HG02852 (cell line): Measurements from ENCODE around the gene PDZK1IP1.

Source experiments
- ATAC-seq: cut with Tn5 transposase; IDR thresholded peaks from one replicate; pipeline ENCODE4 v1.9.1; 2021; ENCODE audit warnings: mild to moderate bottlenecking, moderate library complexity; ENCODE audit not compliant: unreplicated experiment

The PDZK1IP1 gene, protein sequence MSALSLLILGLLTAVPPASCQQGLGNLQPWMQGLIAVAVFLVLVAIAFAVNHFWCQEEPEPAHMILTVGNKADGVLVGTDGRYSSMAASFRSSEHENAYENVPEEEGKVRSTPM

DNA sequence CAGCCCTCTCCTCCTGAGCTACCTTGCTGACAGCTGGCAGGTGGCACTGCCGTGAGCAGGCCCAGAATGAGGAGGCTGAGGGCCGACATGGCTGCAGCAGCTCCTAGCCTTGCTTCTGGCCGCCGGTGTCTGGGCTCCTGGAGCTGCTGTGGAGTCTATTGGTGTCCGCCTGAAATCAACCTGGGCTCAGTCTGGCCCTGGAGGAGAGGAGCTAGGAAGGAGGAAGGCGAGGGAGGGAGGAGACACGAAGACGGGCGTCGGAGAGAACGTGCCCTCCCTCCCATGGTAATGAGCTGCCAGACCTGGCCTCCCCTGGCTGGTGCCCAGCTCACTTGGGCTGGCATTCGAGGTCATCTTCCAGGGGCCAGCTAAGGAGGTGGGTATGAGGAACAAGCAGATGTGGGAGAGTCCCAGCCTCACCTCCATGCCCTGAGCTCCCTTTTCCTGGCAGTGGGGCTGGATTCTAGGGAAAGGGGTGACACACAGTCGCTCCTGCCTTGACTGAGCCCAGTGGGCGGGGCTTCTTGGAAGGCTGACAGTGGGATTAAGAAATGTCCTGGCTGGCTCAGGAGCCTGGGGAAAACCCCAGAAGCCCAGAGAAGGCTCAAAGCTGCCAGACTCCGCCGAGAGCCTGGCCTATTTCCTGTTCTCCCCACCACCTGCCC lies at the start of gene PDZK1IP1:
Gene PDZK1IP1, minus strand, starts transcription at position 193 of the 665 bp plus-strand sequence. Its CDS starts 104 bp downstream, at position 89.
- ATAC-seq = no peak

DNA sequence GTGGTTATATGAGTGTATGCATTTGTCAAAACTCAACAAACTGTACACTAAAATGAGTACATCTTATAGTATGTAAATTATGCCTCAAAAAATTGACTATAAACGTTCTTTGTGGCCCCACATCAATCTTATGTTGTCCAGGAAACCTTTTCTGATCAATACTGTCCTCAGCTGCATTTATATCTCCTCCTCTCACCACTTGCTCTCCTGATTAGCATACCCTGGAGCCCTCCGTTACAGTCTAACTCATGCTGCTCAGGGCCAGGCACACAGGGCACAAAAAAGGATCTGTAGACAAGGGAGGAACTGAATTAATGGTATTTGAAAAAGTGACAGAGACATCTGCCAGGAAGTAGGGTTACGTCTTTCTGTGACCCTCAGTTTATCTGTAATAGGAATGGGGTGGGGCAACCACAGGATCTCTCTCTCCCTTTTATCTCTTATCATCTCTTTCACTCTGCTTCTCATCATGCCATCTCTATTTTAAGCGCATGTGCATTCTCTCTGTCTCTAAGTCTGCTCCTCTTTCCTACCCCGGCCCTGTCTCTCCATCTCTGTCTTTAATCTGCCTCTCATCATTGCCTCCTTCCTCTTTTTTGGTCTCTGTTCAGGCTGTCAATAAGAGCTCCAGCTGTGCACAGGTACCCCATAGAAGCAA lies 49.2 kb upstream of the PDZK1IP1 start:
- no peak for ATAC-seq

DNA sequence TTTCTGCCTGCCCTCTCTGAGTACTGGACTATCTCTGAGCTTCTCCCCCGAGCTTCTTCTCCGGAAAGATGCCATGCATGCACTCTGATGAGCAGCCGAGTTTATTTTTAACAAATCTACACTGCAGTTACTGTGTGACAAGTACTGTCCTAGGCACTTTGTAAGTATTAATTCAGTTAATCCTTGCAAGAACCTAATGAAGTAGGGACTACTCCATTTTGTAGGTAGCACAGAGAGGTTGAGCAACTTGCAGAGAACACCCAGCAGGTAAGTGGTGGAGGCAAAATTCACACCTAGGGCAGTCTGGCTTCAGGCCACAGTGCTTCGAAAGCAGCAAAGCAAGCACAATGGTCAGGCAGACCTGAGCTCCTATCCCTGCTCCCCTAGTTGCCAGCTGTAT lies 46.0 kb upstream of the PDZK1IP1 start:
- no peak for ATAC-seq

DNA sequence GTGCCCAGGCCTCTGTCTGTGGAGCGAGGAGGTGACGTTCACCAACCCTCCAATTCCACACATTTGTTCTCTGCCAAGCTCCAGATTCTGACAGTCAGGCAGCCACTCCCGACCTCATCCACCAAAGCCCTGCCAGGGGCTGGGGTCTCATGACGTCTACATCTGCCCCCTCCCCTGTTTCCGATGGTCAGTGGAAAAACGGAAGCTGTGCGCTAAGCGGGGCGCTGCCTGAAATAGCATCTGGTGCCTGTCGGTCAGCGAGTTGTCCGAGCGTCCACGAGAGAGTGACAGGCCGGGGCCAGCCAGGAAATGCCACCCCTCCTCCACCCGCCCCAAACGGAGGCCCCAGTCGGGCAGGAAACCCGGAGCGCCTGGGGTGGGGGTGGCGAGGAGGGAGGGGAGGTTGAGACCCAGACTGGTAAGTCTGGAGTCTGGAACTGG lies 45.4 kb upstream of the PDZK1IP1 start:
- ATAC-seq = no peak

DNA sequence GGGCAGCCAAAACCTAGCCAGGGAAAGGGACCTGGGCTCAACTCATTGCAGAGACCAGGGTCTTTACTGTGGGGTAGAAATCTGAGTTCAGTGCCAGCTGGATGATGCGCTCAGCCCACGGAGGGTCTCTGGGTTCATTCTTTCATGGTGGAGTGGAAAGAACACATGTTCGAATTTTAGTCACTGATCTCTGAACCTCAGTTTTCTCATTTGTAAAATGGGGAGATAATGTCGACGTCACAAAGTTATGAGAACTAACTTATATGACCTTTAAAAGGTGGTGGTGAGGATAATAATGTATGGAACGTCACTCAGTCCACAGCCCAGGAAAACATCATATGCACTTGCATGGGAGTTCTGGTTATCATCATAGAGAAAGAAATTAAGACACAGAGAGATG lies 43.4 kb upstream of the PDZK1IP1 start:
- ATAC-seq = no peak

DNA sequence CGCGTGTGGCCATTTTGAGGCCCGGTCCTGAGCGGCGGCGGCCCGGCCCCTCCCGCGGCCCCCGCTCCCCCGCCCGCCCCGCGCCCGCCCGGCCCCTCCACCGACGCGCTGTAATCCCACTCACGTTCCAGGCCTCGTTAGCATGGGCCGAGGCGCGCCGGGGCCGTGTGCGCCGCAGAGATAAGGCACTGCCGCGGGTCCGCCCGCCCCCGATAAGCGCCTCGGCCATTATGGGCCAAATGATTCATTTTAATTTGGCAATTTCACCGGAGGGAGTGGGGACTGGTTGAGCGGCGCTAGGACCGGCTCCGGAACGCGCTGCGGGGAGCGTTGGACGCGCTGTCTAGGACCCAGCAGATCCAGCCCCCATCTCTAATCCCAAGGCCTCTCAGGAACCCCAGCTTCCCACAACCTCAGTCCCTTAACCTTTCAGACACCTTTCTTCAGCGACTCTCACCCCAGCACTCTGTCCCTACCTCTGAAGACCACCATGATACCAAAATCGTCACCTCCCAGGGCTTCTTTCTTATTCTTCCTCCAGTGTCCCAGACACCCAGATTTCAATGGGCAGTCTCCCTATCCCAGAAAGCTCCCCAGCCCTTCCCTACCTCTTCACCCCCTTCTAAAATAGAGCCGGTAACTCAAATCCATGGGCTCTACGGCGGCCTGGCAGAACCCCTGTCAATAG lies 42.5 kb upstream of the PDZK1IP1 start, which contains the start of gene TAL1:
Gene TAL1, minus strand, starts transcription at position 39 of the 688 bp plus-strand sequence. CDS start 6,337 bp downstream, outside the sequence.
- ATAC-seq = no peak

DNA sequence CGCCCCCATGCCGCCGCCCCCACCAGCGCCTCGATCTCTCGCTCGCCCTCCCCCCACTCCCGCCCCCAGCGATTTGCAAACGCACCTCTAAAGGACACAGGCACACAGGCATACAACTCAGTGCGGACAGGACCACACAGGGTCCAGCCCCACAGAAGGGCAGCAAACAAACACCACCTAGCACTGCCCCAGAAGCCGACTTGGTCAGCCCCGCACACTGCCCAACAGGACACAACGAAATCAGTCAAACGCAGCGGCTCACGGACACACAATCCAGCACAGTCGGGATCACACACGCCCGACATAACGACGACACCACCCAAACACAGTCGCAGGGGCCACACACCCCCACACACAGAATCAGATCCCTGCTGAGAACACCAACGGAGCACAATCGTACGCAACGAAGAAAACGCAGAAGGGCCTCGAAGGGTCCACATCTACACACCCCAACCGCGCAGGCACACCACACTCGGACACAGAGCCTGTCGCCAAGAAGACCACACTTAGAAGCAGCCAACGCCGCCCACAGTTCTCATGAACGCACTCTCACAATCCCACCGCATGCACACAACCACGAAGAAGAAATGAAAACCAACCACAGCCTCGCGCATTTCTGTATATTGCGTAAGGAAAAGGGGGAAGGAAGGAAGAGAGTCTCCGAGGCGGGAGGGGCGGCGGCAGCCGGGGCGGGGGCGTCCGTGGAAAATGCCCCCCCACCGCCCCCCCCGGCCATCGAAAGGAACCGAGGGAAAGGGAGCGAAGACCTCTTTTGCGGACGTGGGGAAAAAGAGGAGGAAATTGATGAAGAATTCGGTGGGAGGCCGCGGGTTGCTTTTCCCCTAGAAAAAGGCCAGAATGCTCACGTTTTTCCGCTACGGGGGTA lies 41.7 kb upstream of the PDZK1IP1 start:
- ATAC-seq = no peak

DNA sequence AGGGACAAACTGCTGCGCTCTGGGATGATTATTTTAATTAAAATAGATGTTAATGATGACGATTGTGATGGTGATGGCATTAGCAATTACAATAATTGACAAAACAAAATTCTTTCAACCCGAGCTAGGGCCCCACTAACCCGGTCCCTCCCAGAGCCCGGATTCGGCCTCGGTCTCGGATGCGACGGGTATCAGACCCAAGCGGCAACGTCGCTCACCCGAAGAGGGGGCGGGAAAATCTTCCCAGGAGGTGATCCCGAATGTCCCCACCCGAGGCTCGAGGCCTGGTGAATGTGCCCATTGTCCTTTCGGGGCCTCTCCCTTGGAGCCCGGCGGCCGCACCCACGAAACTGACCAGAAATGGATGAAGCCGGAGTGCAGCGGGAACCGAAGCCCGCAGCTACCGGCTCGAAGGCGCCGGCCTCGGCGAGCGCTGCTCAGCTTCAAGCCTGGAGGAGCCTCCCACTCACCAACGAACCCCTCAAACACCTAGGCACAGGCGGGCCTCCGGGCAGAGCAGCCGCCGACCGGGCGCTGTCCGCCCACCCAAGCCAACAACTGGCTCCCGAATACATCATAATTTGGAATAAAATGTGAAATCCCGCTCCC lies 41.0 kb upstream of the PDZK1IP1 start:
- ATAC-seq = no peak

DNA sequence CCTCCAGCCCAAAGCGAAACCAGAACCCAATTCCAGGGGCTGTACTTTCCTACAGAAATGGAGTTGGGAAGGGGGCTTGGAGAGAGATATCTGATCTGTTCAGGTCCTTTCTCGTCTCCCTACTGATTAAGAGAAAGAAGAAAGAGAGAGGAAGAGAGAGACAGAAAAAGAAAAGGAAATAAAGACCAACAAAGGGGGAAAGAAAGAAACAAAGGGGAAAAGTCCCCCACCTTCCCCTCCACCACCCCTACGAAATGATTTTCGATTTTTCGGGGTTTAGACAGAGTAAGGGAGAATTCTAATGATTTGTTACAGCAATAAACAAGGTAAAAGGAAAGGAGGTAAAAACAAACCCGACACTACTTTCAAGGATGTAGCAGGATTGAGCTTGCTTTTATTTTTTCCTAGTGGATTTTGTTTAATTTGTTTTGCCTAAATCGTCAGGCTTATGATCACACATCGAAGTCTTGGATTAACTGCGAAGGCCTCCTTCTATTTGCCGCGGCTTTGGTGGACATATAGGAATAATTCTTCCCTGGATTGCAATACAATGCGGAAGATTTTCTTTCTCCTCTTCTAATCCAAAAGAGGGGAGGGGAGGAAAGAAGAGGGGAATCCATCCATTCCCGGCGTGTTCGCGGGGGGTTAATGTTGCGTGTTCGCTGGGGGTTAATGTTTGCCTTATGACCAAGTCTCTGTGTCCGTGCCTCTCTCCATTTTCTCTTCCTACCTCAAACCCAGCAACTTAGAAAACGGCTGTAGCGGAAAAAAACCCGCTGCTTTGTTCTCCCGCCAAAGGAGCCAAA lies 40.3 kb upstream of the PDZK1IP1 start:
- ATAC-seq = no peak

DNA sequence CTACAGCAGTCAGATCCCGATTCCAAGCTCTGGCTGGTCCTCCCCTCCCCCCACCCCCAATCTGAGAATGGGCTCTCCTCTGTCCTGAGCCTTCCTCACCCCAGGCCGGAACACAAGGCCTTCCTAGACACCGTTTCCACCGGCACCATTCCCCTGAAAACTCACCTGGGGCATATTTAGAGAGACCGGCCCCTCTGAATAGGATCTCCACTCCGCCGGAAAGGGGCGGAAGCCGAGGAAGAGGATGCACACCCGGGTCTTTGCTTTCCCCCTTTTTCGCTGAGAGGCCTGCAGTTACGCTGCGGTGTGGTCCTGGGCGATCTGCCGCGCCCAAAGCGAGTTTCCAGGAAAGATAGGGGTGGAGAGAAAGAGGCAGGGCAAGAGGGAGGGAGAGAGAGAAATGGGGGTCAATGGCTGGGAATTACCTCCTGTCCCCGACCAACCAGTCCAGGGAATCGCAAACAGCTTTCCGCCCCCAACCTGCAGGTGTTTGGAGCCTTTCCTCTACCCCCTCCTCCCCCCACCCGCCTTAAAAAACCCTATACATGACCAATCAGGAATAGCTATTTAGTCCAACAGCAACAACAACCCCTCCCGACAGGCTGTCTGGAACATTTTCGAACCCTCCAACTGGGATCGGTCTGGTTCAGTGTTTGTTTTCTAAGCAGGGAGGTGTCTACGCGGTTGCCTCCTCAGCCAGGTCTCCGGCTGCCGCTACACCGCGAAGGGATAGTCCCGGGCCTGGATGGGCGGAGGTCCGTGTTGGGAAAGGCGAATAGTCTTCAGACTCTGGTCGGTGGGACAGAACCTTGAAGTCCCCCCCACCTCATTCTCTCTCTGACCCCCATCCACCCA lies 39.4 kb upstream of the PDZK1IP1 start:
- ATAC-seq = no peak

DNA sequence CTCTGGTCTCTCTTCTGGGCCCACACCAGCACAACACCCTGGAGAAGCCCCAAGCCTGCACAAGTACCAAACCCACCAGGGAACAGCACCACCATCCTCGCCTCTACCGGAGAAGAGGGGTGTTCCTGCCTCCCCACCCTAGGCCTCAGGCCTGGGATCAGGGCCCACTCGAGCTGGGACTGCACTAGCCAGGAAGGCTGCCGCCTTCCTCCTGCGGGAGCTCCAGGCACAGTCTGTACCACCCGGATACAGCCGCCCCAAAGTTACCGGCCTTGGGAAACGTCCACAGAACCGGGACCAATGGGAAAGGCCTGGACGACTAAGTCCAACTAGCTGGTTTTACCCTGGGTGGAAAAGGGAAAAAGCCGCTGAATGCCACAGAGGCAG lies 38.8 kb upstream of the PDZK1IP1 start:
- ATAC-seq = no peak

DNA sequence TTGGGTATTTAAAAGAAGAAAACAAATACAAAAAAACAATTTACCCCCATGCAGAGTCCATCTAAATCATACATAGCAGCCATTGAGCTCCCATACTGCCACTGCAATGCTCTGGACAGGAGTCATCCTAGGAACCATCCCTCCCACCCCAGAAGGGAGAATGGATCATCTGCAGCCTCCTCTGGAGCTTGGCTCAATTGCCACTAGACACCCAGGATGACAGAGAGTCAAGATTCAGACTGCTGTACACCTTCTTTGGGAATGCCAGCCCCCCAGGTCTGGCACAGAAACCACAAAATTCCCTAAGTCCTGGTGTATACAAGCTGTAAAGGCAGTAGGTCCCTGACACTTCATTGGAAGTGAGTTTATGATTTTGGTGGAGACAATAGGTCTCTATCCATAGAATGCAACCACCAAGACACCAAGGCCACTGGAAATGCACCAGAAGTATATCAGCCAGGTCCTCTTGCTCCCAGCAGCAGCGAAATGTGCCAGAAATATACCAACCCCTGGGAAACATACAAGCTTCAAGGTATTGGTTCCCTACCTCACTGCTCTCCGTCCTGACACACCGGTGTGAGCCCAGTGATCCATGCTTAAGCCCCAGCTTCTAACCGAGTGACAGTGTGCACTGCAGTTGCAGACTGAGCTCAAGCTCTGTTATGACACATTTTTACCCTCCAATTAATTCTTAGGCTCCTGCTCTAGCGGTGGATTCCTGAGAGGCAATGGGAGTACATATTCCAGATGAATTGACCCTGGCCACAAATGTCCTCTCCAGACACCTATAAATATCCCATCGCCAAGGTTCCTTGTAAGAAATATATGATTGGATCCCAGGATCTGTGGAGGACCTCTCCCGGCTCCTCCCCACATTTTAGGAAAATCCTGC lies 37.8 kb upstream of the PDZK1IP1 start:
- no peak for ATAC-seq

DNA sequence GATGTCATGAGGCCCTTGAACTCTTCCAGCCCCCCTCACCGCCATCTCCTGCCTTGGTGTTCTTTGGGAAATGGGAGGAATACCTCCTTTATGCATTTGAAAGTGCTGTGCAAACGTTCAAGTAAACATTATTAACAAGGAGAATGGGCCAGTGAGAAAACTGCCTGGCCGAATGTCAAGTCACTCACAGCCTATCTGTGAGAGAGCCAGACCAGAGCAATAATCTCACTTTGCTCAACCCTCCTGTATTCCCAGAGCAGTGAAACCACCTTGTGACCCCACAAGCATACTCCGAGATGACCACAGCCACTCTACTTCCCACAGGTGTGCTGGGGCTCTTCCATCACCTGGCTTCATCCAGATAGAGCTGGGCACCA lies 37.0 kb upstream of the PDZK1IP1 start:
- ATAC-seq = no peak

DNA sequence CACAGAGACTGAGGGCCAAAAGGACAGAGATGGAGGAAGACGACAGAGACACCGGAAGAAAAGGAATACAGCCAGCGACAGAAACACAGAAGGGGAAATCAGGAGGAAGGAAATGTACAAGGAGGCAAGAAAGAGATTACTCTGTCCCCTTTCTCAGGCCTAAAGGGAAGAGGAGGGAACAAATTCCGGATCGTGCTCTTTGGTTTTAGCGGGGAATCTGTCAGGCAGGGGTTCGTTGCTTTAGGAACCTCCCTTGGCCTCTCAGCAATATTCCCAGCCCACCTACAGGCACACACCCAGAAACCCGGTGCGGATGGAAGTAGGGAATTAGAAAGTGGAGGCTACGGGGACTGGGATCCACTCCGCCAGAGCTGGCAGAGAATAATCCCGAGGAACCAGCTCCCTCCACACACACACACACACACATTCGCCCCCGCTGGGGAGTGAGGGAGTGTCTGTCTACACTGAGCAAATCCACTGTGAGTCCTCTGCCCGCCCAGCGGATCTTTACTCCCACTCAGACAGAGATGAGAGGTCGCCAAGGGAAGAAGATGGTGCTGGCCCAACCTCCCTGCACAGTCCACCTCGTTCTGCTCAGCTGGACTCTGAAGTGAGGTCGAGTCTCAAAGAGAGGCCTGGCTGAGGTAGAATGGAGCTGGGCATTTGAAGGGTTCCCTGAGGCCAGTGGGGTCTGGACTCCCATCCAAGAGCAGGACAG lies 36.4 kb upstream of the PDZK1IP1 start:
- no peak for ATAC-seq

DNA sequence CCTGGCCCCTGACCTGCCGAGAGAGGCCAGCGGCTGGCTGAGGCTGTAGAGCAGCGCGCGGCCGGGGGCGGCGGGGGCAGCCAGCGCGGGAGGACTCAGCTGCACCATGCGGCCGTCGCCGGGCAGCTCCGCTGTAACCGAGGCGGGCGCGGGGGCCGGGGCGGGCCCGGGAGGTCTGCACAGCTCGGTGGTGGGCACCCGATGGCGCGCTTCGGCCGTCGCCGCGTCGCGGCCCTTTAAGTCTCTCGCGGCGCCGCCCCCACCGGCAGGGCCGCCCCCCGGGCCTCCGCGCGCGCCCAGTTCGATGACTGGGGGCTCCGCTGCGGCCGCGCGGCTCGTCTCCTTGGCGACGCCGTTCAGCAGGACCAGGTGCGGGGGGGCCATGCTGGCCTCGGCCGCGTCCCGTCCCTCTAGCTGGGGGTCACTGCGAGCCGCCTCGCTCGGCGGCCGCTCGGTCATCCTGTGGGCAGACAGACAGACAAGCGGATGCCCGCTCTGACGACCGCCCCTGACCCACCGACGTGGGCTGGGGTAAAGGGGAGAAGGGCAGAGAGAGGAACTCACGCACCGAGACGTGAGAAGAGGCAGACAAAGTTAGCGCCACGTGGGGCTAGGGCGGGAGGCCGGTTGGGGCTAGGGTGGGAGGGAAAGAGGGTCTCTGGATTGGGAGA lies 35.7 kb upstream of the PDZK1IP1 start:
- ATAC-seq = no peak

DNA sequence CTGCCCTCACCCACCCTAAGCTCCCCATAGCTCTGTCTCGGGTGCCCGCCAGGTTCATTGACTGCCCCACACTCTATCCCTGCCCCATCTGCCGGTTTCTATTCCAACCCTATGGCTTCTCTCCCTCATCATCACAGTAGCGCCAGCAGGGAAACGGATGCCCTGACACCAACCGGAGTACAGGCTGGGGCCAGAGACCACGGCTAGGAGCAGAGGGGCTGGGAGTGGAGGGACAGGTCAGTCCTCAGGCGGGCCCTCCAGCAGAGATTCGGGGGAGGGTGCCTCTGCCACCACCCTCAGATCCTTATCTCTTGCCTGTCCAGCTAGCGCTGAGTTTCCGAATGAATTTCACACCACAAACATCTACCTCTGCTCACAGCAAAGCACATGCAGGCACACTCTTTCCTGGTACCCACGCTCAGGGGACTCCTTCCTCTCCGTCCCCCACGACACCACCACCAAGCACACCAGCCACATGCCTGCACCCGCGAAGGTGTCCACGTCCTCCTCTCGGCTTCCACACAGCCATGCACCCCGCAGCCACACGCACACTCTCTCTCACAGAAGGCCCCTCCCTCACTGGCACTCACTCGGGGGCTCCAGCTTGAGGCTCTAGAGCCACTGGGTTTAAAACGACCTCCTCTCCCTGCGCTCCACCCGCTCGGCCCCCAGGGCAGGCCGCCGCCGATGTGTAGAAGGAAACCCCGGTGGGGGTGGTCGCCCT lies 35.0 kb upstream of the PDZK1IP1 start:
- no peak for ATAC-seq
